T-helper 22 cell (primary cell): ENCODE data around the gene PCSK1.
"Not testable (repeated sequence)": the region's sequence is repeated elsewhere in the genome, so short reads cannot be mapped to it uniquely, and the experiment has no call there.

Experiments
- DNase-seq: peaks from one replicate; pipeline ENCODE4 v3.0.0-alpha.2; 2020; ENCODE audit warnings: low read depth

The PCSK1 gene

DNA sequence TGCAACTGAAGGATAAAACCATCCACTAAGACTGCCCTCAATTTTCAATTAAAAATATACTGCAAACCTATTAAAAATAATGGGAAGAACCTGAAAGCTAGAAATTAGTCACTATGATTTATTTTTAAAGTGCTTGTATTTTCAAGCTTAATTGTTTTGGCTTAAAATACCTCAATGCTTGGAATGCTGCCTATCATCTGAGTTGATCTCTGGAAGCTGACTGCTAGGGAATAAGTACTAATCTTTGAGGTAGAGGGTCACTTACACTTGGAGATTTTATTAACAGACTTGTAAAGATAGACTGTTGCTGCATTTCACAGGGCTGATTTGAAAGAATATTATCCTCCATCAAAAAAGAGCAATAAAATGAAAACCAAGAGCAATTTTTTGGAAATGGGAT is 6.2 kb downstream of the PCSK1 start:
- DNase-seq: no peak

- no peak for DNase-seq
Measured at GRCh38 chr5:96425443-96425842, 7.6 kb downstream of the PCSK1 start.

DNA sequence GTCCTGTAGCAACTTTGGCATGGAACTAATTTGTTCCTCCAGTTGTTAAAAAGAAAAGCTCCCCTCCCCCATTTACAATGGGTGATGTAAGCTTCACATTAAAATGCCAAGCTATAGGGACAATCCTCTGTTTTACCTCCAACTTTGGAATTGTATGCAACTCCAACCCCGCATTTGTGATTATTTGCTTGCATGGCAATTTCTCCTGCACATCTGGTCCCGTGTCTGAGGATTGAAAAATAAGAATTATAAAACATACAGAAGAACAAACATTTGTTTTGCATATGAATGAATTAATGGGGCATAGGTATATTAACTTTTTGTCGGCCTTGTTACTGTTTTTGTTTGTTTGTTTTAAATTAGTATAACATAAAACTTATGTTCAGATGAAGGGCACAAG is 17.2 kb downstream of the PCSK1 start:
- DNase-seq: no peak

GRCh38 chr5:96412868-96413449 is 20.1 kb downstream of the PCSK1 start:
- DNase-seq: no peak

DNA sequence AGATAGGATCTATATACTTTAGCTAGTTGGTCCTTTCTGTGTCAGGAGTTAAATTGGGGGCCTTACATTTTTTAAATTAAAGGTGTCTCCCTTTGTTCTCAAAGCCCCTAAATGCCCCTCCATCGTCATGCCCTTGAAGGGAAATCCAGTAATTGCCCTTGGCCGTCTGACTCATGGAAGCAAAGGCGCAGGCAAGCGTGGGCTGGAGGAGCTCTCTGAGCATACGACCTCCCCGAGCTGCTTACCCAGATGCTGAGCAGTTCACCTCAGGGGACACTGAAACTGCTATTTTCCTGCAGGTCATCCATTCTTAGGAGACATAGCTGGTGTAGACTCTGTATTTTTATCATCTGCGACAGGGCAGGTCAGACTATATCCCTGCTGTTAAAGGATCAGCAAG is 23.0 kb downstream of the PCSK1 start:
- DNase-seq: no peak

- DNase-seq: no peak
Measured at GRCh38 chr5:96408841-96409538, 24.1 kb downstream of the PCSK1 start.

GRCh38 chr5:96408210-96408777 is 24.8 kb downstream of the PCSK1 start:
- no peak for DNase-seq

GRCh38 chr5:96407436-96407835 is 25.6 kb downstream of the PCSK1 start:
- DNase-seq: no peak

DNA sequence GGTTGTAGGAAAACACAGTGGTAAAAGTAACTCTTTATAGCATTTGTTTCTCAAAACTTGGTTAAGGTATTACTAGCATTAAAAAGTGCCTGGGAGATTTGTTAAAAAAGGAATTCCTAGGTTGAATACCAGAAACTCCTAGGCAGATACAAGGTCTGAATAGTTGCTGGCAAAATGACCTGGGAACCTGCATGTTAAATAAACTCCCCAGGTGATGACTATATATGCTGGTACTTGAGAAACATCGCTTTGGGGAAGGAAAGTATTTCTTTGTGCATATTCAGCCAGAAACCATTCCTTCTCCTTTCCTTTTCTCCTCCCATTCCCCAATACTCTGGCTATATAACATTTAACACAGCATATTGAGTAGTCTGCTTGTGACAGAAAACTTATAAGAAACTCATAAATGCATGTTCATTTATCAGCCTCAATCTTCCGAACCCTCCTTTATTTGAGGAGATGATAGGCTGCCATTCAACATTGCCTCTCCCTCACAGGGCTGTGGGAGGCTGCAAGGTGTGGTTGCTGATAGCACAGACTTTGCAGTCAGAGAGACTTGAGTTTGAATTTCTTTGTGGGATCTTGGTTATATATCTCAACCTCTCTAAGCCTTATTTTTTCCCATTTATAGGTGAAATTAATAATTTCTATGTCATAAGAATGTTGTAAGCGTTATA is 28.7 kb downstream of the PCSK1 start:
- no peak for DNase-seq

DNA sequence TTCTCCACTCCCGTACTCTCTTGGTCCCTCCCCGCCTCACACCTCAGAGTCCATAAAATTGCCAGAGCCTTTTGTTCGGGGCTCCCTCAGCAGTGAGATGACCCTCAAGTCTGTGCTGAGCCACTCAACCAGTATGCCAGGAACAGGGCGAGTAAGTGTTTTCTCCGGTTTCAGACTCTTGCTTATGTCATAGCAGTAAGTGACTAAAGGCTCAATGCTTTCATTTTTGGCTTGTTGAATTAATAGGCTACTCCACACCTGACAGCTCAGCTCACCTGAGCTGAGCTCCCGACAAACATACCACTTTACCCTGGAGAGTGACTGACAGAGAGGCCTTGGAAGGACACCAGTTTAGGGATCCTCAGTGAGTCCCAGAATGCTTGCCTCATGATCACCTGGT is 30.5 kb downstream of the PCSK1 start:
- DNase-seq: no peak

GRCh38 chr5:96396878-96397277 is 36.2 kb downstream of the PCSK1 start:
- no peak for DNase-seq

GRCh38 chr5:96395295-96395694 is 37.8 kb downstream of the PCSK1 start:
- DNase-seq: not testable (repeated sequence)

DNA sequence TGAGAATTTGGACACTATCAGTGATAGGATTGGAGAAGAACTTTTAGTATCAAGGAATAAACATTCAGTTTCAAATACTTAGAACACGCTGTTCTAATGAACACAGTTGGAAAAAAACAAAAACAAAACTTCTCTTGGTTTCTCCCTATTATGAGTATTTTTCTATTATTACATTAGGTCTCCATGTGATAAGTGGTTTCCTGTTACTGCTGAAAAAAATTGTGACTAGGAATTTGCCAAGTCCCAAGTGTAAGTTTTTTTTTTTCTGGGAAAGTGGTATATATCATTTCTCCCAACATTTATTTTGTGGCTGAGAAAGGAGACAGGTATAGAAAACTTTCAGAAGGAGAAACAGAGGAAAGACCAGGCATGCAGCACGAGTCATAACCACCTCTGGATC is 41.1 kb downstream of the PCSK1 start:
- DNase-seq: no peak

DNA sequence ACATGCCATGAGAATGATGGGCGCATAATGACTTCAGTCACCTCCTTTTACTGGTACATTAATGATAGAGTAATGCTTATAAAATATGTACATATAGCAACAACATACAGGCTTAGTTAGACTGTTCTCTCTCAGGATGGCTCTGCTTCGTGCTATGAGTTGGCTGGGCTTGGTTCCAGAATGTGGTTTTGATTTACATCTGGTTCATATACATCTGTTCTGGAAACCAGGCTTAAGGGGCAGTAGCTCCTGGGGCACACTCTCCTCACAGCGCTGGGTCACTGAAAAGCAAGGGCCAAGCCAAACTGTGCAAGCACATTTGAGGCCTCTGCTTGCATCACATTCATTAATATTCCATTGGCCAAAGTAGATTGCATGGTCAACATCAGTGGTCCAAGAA is 44.9 kb downstream of the PCSK1 start:
- no peak for DNase-seq

- DNase-seq: no peak
Measured at GRCh38 chr5:96387616-96388015, 45.4 kb downstream of the PCSK1 start.

DNA sequence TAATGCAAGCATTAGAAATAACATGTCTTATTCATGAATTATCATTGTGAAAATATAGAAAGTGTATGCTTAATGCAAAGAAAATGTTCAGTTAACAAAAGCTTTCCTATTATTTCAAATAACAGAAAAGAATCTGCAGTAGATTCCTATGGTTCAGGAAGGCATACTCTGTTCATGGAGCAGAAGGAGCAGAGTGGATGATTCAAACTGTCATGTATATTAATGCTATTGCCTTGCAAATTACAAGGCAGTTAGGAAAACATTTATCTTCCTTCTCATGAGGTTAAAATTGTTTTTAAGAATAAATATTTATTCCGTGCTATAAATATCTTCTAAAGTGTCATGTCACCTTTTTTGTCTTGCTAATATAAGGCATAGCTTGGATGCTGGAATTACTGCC is 47.5 kb downstream of the PCSK1 start:
- no peak for DNase-seq

DNA sequence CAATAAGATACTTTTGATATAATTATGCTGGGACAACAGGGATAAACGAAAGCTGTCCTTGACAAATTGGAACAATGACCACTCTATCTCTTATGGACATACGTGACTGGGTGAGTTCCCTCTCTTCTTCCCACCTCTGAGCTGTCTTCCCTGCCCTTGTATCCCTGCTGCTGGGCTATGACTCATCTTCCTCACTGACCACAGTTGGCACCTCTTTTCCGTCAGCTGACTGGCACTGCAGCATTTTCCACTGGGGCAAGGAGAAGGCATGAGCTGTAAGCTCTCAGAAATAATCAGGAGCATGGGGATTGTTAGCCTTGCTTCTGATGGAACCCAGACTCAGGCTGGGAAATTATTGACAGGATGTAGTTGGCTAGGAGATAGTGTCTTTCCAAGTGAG is 48.7 kb downstream of the PCSK1 start:
- no peak for DNase-seq

- DNase-seq: no peak
Measured at GRCh38 chr5:96381526-96381925, 51.5 kb downstream of the PCSK1 start.

DNA sequence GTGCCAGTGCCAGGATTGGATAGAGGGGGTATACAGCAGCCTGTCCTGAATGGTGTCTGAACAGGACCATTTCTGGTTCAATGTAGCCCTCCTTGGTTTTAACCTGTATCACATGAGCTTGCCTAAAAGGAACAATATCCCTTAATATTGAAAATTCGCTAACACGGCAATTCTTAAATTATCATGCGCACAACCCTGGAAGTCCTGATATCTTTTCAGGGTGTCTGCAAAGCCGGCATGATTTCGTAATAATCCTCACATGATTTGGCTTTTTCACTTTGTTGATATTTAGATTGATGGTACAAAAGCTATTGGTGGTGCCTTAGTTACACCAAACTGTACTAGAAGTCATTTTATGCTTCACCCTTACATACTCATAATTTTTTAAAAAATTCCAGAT is 53.2 kb downstream of the PCSK1 start:
- no peak for DNase-seq

DNA sequence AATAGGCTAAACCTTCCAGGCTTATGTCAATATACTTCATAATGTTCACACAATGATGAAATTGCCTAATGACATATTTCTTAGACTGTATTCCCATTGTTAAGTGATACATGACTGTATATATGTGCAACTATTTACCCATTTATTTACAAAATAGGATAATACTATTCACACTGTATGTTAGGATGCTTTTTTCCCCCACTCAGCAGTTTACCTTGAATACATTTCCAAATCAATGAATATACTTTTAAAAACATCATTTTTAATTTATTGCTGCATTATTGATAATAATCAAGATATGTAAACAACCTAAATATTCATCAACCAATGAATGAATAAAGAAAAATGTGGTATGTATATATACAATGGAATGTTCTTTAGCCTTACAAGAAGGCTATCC is 55.5 kb downstream of the PCSK1 start:
- DNase-seq: no peak

- DNase-seq: no peak
Measured at GRCh38 chr5:96377167-96377566, 55.9 kb downstream of the PCSK1 start.

- no peak for DNase-seq
Measured at GRCh38 chr5:96374653-96375052, 58.4 kb downstream of the PCSK1 start.

DNA sequence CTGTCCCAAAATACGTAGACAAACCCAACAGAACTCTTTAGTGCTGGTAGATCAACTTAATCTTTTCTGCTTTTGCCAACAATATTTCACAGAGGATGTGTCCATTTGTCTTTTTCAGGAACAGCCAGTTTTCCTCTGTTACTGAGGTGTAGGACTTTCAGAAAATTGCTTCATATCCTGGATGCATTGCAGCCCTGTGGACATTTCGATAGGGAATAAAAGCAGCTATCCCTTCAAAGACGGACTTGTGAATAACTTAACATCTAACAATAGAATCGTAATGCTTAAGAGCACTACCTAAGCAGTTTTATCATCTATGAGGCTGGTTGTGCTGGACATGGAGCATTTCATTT is 59.7 kb downstream of the PCSK1 start:
- DNase-seq: no peak
